ENCODE measurements around the gene AGRP.

AGRP gene

DNA sequence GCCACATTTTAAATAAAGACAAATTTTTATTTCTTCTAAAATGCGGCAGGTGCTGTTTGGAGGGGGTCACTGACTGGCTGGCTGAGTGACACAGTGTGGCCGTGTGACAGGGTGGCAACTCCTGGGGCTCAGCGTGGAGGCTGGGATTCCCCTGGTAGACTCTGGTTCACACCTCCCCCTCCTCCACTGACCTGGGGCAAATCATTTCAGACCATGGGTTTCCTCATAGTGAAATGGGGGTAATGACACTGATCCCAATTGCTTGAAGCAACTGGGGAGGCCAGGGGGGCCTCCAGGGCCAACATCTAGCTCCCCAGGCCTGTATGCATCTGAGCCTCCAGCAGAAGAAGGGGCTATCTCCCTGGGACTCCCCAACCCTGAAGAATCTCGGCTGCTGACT is 45.8 kb downstream of the AGRP start:
- Mint-ChIP-seq H3K9me3 (no peaks in the 10 kb centered on the region), H3K27me3 (peaks cover 1% of the 10 kb centered on the region), H3K27ac (no peak overlapping the region), H3K36me3 (ENCODE audit: low read depth) (peaks cover 6% of the 10 kb centered on the region), H3K4me1 (peaks cover 4% of the 10 kb centered on the region), H3K4me3 (no peak overlapping the region)
- peak; percentile 45 for ATAC-seq
- no peak for DNase-seq

DNA sequence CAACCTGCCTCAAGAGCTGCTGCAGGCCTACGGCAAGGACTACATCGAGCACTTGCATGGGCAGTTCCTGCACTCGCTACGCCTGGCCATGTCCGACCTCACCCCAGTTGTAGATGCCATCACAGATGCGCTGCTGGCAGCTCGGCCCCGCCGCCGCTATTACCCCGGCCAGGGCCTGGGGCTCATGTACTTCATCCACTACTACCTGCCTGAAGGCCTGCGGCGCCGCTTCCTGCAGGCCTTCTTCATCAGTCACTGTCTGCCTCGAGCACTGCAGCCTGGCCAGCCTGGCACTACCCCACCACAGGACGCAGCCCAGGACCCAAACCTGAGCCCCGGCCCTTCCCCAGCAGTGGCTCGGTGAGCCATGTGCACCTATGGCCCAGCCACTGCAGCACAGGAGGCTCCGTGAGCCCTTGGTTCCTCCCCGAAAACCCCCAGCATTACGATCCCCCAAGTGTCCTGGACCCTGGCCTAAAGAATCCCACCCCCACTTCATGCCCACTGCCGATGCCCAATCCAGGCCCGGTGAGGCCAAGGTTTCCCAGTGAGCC is 46.6 kb downstream of the AGRP start:
- Mint-ChIP-seq H3K36me3 (ENCODE audit: low read depth) (peaks cover 6% of the 10 kb centered on the region), H3K27me3 (peaks cover 7% of the 10 kb centered on the region), H3K4me1 (peaks cover 8% of the 10 kb centered on the region), H3K4me3 (no peak overlapping the region), H3K27ac (no peak overlapping the region), H3K9me3 (no peaks in the 10 kb centered on the region)
- DNase-seq: no peak
- no peak for ATAC-seq

DNA sequence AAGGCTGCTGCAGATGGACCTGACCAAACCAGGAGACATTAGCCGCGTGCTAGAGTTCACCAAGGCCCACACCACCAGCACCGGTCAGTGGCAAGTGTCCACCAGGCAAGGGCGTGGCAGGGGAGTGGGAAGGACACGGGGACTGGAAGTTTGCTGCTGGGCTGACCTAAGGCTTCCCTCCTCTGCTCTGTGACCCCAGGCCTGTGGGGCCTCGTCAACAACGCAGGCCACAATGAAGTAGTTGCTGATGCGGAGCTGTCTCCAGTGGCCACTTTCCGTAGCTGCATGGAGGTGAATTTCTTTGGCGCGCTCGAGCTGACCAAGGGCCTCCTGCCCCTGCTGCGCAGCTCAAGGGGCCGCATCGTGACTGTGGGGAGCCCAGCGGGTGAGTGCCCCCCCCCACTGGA is 47.6 kb downstream of the AGRP start:
- DNase-seq (no peak), ATAC-seq (no peak)
- peaks cover 10% of the 10 kb centered on the region for H3K27me3 Mint-ChIP-seq
- peaks cover 6% of the 10 kb centered on the region for H3K36me3 Mint-ChIP-seq (ENCODE audit: low read depth)
- no peak overlapping the region for H3K4me3 Mint-ChIP-seq
- peaks cover 11% of the 10 kb centered on the region for H3K4me1 Mint-ChIP-seq
- no peak overlapping the region for H3K27ac Mint-ChIP-seq
- no peaks in the 10 kb centered on the region for H3K9me3 Mint-ChIP-seq

DNA sequence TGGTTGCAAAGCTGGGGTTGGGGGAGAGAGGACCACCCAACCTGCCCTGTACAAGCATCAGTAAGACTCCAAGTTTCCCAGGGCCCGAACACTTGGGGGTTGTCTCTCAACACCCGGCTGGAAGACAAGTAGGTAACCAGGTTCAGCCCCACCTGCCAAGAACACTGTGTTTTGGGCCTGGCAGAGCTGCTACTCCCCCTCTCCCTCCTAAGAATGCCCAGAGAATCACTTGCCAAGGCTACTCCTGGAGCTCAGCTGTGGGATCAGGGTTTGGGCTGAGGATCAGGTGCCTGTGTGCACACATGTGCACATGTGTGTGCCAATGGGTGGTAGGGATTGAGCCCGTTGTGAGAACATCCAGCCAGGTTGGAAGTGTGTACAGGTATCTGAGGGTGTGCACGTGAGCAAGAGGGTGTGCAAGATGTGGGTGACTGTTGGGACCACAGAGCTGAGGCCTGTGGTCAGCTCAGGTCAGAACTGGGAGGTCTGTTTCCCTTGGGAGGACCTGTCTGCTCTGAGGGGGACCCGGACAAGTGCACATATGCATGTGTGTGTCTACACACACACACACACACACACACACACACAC is 50.1 kb downstream of the AGRP start:
- DNase-seq (no peak), ATAC-seq (no peak)
- H3K27me3 Mint-ChIP-seq: peaks cover 28% of the 10 kb centered on the region
- H3K27ac Mint-ChIP-seq: no peak overlapping the region
- H3K36me3 Mint-ChIP-seq (ENCODE audit: low read depth): peaks cover 3% of the 10 kb centered on the region
- peaks cover 14% of the 10 kb centered on the region for H3K4me1 Mint-ChIP-seq
- no peaks in the 10 kb centered on the region for H3K9me3 Mint-ChIP-seq
- no peak overlapping the region for H3K4me3 Mint-ChIP-seq

All from activated naive CD8-positive, alpha-beta T cell treated with anti-CD3 and anti-CD28 coated beads, Interleukin-2, amount 50 U/mL, for 24 hours (primary cell).